Keratinocyte (primary cell): ENCODE measurements around the gene C16orf95. TPM values are rescaled to one million over a fixed set of nuclear protein-coding genes. Genes with fewer than 3 reads are reported as not detected.
A peak's percentile ranks its signal among the peaks of the same experiment; 100 is the strongest.

Experiments
- DNase-seq: peaks from one replicate; pipeline ENCODE4 v3.0.0-alpha.2; 2011; ENCODE audit warnings: low read depth, missing footprints, low spot score
- FAIRE-seq: peaks from 2 replicates; lab custom pipeline; 2011; peaks lifted over from hg19 to GRCh38; lab: Jason Lieb, UNC
- H2AFZ ChIP-seq: 2 replicates; pipeline ENCODE4 v1.6.0; 2012; ENCODE audit warnings: low read length, control low read depth, inconsistent platforms; ENCODE audit not compliant: control insufficient read depth
- H3K27ac ChIP-seq: 2 replicates; pipeline ENCODE4 v1.5.1; 2011; ENCODE audit warnings: low read length; ENCODE audit not compliant: control insufficient read depth, insufficient read depth
- H3K27me3 ChIP-seq: 3 replicates; pipeline ENCODE4 v1.6.0; 2011; ENCODE audit warnings: low read length; ENCODE audit not compliant: control insufficient read depth, insufficient read depth; ENCODE audit errors: extremely low read depth
- H3K36me3 ChIP-seq, 2 experiments: 2 replicates in 1 of 2; 3 replicates in 1 of 2; pipeline ENCODE4 v1.5.1; 2011; ENCODE audit warnings: low read length in 2 of 2, mild to moderate bottlenecking in 1 of 2; ENCODE audit not compliant: control insufficient read depth in 2 of 2, insufficient read depth in 2 of 2; ENCODE audit errors: extremely low read depth in 1 of 2
- H3K4me1 ChIP-seq: 3 replicates; pipeline ENCODE4 v1.5.1; 2011; ENCODE audit warnings: low read length; ENCODE audit not compliant: control insufficient read depth, insufficient read depth; ENCODE audit errors: extremely low read depth
- H3K4me2 ChIP-seq: 3 replicates; pipeline ENCODE4 v1.6.0; 2011; ENCODE audit warnings: low read depth, low read length; ENCODE audit not compliant: control insufficient read depth, insufficient read depth; ENCODE audit errors: extremely low read depth
- H3K4me3 ChIP-seq, 3 experiments: fragments of 200-600 bp in 1 of 3; sonication (generic) in 1 of 3; 2 replicates in 2 of 3; 3 replicates in 1 of 3; pipeline ENCODE4 v1.5.1; 2011 to 2016; ENCODE audit warnings: low read length in 3 of 3, mild to moderate bottlenecking in 3 of 3, control low read depth in 2 of 3, inconsistent platforms in 1 of 3, low read depth in 1 of 3, mixed read lengths in 1 of 3, mixed run types in 1 of 3, moderate library complexity in 1 of 3; ENCODE audit not compliant: control insufficient read depth in 2 of 3, insufficient read depth in 2 of 3; ENCODE audit errors: extremely low read depth in 1 of 3
- H3K79me2 ChIP-seq: 2 replicates; pipeline ENCODE4 v1.6.0; 2012; ENCODE audit warnings: low read length; ENCODE audit not compliant: control insufficient read depth, insufficient read depth
- H3K9ac ChIP-seq: 3 replicates; pipeline ENCODE4 v1.6.0; 2011; ENCODE audit warnings: low read length; ENCODE audit not compliant: control insufficient read depth, insufficient read depth; ENCODE audit errors: extremely low read depth
- H3K9me1 ChIP-seq: 3 replicates; pipeline ENCODE4 v1.6.0; 2011; ENCODE audit warnings: low read length; ENCODE audit not compliant: control insufficient read depth, insufficient read depth; ENCODE audit errors: extremely low read depth
- H3K9me3 ChIP-seq: 2 replicates; pipeline ENCODE4 v1.5.1; 2012; ENCODE audit warnings: low read depth, low read length; ENCODE audit not compliant: control insufficient read depth
- H4K20me1 ChIP-seq: 3 replicates; pipeline ENCODE4 v1.6.0; 2011; ENCODE audit warnings: low read length; ENCODE audit not compliant: control insufficient read depth, insufficient read depth; ENCODE audit errors: extremely low read depth
- EZH2 ChIP-seq: IDR thresholded peaks from one replicate; pipeline ENCODE4 v1.6.1; 2012; ENCODE audit warnings: inconsistent platforms, mild to moderate bottlenecking, low read length, moderate library complexity
- dilution Hi-C: fragments of 300-500 bp; cut with MboI; formaldehyde crosslinking; loops from one replicate; pipeline ENCODE4 v1.7.0; 2020; ENCODE audit warnings: low sequenced_read_pairs; ENCODE audit not compliant: extremely low pct_ligation_motif_present
- polyA plus RNA-seq, 5 experiments: library from polyadenylated mRNA; depleted of rRNA in 3 of 5; stranded (reverse) in 3 of 5; stranded (forward) in 1 of 5; unstranded in 1 of 5; fragments of >200 nt; gene quantifications; 1 replicate in 1 of 5; 2 replicates in 3 of 5; 3 replicates in 1 of 5; pipeline versions ENCODE4 v1.2.1 to v1.2.3, GENCODE V29; 2011 to 2012; ENCODE audit warnings: missing spikeins in 2 of 5, low read depth in 1 of 5, low replicate concordance in 1 of 5
- TF ChIP-seq, protein P1 (sequence below), 3 experiments: IDR thresholded peaks in 1 of 3; conservative IDR thresholded peaks in 1 of 3; optimal IDR thresholded peaks in 1 of 3; 2 replicates in 2 of 3; 3 replicates in 1 of 3; pipeline versions ENCODE3 to v1.5.1; 2011; ENCODE audit warnings: low read length in 3 of 3, mild to moderate bottlenecking in 3 of 3, moderate library complexity in 2 of 3, control low read depth in 1 of 3, inconsistent platforms in 1 of 3; ENCODE audit not compliant: insufficient read depth in 2 of 3; ENCODE audit errors: extremely low read depth in 1 of 3

C16orf95 gene
- polyA plus RNA-seq, 1 donor (not counting 4 experiments of a cell fraction or from before 2014, with no cell fraction given) = 1.5 TPM

DNA sequence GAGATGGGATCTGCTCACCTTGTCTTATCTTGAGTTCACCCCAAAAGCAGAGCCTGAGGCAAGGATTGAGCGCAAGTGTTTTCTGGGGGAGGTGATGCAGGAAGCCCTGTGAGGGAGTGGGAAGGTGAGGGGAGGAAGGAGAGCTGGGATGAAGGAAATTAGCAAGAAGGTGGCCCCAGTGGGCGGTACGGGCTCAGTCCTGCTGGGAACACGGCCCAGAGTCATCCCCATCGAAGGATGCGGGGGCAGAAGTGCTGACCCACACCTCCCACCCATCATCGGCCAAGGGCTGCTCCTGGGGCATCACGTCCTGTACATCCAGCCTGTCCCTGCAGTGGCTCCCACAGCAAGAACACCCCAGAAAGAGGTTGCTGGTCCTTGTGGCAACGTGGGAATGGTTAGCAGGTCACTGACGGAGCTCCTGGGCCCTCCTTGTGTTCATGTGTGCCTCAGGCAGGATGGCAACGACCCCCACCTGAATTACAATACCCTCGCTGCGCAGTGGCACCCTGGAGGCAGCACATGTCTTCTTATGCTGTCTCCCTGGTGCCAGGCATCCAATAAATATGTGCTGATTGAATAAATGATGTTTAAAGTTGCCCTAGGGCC lies 18.2 kb downstream of the C16orf95 start:
- Histone ChIP-seq H3K27me3 (no peaks in the 10 kb centered on the region), H3K9me1 (no peaks in the 10 kb centered on the region), H2AFZ (no peak overlapping the region), H3K36me3 (no peaks in the 10 kb centered on the region), H3K9ac (no peak overlapping the region), H3K9me3 (no peaks in the 10 kb centered on the region), H3K4me2 (no peak overlapping the region), H3K4me1 (peaks cover 6% of the 10 kb centered on the region), H3K4me3 (no peak overlapping the region), H3K27ac (no peak overlapping the region), H4K20me1 (no peaks in the 10 kb centered on the region), H3K79me2 (no peaks in the 10 kb centered on the region)
- FAIRE-seq = no peak
- DNase-seq = no peak
- TF ChIP-seq EZH2 = no peak
- TF ChIP-seq, protein P1, sequence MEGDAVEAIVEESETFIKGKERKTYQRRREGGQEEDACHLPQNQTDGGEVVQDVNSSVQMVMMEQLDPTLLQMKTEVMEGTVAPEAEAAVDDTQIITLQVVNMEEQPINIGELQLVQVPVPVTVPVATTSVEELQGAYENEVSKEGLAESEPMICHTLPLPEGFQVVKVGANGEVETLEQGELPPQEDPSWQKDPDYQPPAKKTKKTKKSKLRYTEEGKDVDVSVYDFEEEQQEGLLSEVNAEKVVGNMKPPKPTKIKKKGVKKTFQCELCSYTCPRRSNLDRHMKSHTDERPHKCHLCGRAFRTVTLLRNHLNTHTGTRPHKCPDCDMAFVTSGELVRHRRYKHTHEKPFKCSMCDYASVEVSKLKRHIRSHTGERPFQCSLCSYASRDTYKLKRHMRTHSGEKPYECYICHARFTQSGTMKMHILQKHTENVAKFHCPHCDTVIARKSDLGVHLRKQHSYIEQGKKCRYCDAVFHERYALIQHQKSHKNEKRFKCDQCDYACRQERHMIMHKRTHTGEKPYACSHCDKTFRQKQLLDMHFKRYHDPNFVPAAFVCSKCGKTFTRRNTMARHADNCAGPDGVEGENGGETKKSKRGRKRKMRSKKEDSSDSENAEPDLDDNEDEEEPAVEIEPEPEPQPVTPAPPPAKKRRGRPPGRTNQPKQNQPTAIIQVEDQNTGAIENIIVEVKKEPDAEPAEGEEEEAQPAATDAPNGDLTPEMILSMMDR (optimal IDR thresholded peaks at IDR 0.05 in 1 of 3, IDR thresholded peaks at IDR 0.05 in 1 of 3, conservative IDR thresholded peaks at IDR 0.05 in 1 of 3; ENCODE audit: extremely low read depth in 1 of 3, insufficient read depth in 2 of 3, low read length in 3 of 3) = no peak
- dilution Hi-C loops = no loop called here

DNA sequence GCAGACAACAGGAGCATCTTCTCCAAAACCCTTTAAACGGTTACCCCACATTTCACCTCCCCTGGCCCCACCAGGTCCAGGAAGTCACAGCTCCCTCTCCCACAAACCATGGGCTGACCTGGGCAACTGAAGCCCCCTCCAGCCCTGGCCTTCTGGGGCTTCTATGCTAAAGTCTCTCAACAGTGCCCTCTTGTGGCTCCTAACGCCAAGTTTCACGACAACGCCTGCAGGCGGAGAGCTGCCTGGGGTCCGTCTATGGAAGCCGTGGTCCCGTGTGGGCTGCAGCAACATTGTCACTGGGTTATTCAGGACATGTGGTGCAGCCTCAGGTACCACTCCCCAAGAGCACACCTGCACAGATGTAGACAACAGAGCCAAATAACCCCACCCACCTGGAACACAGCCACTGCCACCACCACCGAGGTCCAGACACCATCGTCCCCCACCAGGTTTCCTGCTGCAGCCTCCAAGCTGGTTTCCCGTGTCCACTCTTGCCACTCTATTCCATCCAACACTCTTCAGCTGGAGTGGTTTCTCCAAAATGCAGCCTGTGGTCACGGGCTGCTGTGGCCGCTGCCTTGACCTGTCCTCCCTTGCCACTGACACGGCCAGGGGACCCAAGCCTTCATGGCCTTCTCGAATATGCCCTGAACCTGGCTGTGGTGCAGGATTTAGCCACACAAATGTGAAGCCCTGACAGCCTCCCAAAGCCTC lies 19.1 kb downstream of the C16orf95 start:
- Histone ChIP-seq H3K36me3 (no peaks in the 10 kb centered on the region), H3K9me3 (no peaks in the 10 kb centered on the region), H3K27me3 (no peaks in the 10 kb centered on the region), H3K9ac (no peak overlapping the region), H3K4me3 (no peak overlapping the region), H2AFZ (no peak overlapping the region), H3K4me2 (no peak overlapping the region), H3K9me1 (no peaks in the 10 kb centered on the region), H3K27ac (no peak overlapping the region), H3K79me2 (no peaks in the 10 kb centered on the region), H4K20me1 (no peaks in the 10 kb centered on the region), H3K4me1 (peaks cover 2% of the 10 kb centered on the region)
- no peak for FAIRE-seq
- dilution Hi-C loops = no loop called here
- TF ChIP-seq EZH2 = no peak
- TF ChIP-seq, protein P1 (optimal IDR thresholded peaks at IDR 0.05 in 1 of 3, IDR thresholded peaks at IDR 0.05 in 1 of 3, conservative IDR thresholded peaks at IDR 0.05 in 1 of 3; ENCODE audit: extremely low read depth in 1 of 3, insufficient read depth in 2 of 3, low read length in 3 of 3) = peak; percentile 53 to 64 (median 55)
- no peak for DNase-seq
